ENCODE data around the gene CFAP61.

The CFAP61 gene

GRCh38 chr20:20037960-20038359 is 14.4 kb upstream of the CFAP61 start:
- DNase-seq = no peak

GRCh38 chr20:20038586-20038985 is 13.7 kb upstream of the CFAP61 start:
- DNase-seq = no peak

GRCh38 chr20:20039752-20040387 is 12.5 kb upstream of the CFAP61 start:
- no peak for DNase-seq

- DNase-seq = no peak
Observed at GRCh38 chr20:20051767-20052073, 612 bp upstream of the CFAP61 start.

GRCh38 chr20:20060234-20060998 is 8.1 kb downstream of the CFAP61 start:
- DNase-seq = no peak

GRCh38 chr20:20063941-20064702 is 11.8 kb downstream of the CFAP61 start:
- DNase-seq = no peak

GRCh38 chr20:20065361-20065760 is 13.0 kb downstream of the CFAP61 start:
- no peak for DNase-seq

GRCh38 chr20:20070871-20071726 is 18.8 kb downstream of the CFAP61 start:
- DNase-seq = no peak

GRCh38 chr20:20073801-20074371 is 21.6 kb downstream of the CFAP61 start:
- DNase-seq = no peak

- no peak for DNase-seq
Observed at GRCh38 chr20:20075032-20075431, 22.7 kb downstream of the CFAP61 start.

- DNase-seq = no peak
Observed at GRCh38 chr20:20076297-20077065, 24.1 kb downstream of the CFAP61 start.

- no peak for DNase-seq
Observed at GRCh38 chr20:20078041-20078440, 25.7 kb downstream of the CFAP61 start.

GRCh38 chr20:20079102-20079784 is 26.9 kb downstream of the CFAP61 start:
- DNase-seq = no peak

GRCh38 chr20:20083807-20084206 is 31.5 kb downstream of the CFAP61 start:
- peak in 1 of 2 donors; percentile 30 for DNase-seq

- no peak for DNase-seq
Observed at GRCh38 chr20:20084296-20084752, 32.0 kb downstream of the CFAP61 start.

- DNase-seq = no peak
Observed at GRCh38 chr20:20085071-20085470, 32.7 kb downstream of the CFAP61 start.

- no peak for DNase-seq
Observed at GRCh38 chr20:20085812-20086211, 33.5 kb downstream of the CFAP61 start.

- no peak for DNase-seq
Observed at GRCh38 chr20:20089018-20089417, 36.7 kb downstream of the CFAP61 start.

- no peak for DNase-seq
Observed at GRCh38 chr20:20089939-20090338, 37.6 kb downstream of the CFAP61 start.

GRCh38 chr20:20092827-20093226 is 40.5 kb downstream of the CFAP61 start:
- no peak for DNase-seq

- DNase-seq = no peak
Observed at GRCh38 chr20:20094410-20094809, 42.1 kb downstream of the CFAP61 start.
